HepG2 (cell line): ENCODE results near the gene PPCDC. TPM values are rescaled to one million over a fixed set of nuclear protein-coding genes. Genes with fewer than 3 reads are reported as not detected.

Source experiments
- ATAC-seq: fragments of 200-7000 bp; cut with Tn5 transposase; 3 replicates; pipeline ENCODE4 v1.9.1; 2020; ENCODE audit warnings: mild to moderate bottlenecking, moderate library complexity
- BruUV-seq: library from RNA; stranded (reverse); fragments of 400-500 nt; replicated peaks from 2 replicates; lab custom pipeline; 2021; lab: Mats Ljungman, UMichigan
- CTCF ChIA-PET: fragments of 300-600 bp; formaldehyde crosslinking; extraction: SDS; loops from one replicate; lab custom pipeline; 2021; ENCODE audit warnings: low total read pairs, inconsistent platforms, low intra/inter-chr PET ratio; lab: Yijun Ruan, JAX
- POLR2A ChIA-PET: fragments of 350-600 bp; sonication (Branson Sonifier 250); formaldehyde crosslinking; loops from one replicate; lab custom pipeline; 2020; ENCODE audit warnings: antibody characterized with exemption, inconsistent platforms; lab: Yijun Ruan, JAX
- DNase-seq: peaks from one replicate; pipeline ENCODE4 v3.0.0-alpha.2; 2015; ENCODE audit warnings: low spot score
- FAIRE-seq: peaks from 3 replicates; lab custom pipeline; 2011; peaks lifted over from hg19 to GRCh38; lab: Jason Lieb, UNC
- H2AFZ ChIP-seq: one replicate; pipeline ENCODE4 v1.6.1; 2011; ENCODE audit warnings: low read length, inconsistent platforms
- H3K27ac ChIP-seq: fragments of 300-600 bp; 3 replicates; pipeline ENCODE4 v1.8.0; 2011; ENCODE audit warnings: mixed run types, mild to moderate bottlenecking, mixed read lengths, low read length, inconsistent platforms; ENCODE audit not compliant: insufficient read depth; ENCODE audit errors: extremely low read length
- H3K27me3 ChIP-seq, 2 experiments: fragments of 200-600 bp in 1 of 2; 2 replicates in 1 of 2; 3 replicates in 1 of 2; pipeline versions ENCODE4 v1.6.0 to v1.8.0; 2011; ENCODE audit warnings: low read length in 2 of 2, mild to moderate bottlenecking in 2 of 2, moderate library complexity in 2 of 2, inconsistent platforms in 1 of 2; ENCODE audit not compliant: insufficient read depth in 2 of 2, control insufficient read depth in 1 of 2
- H3K36me3 ChIP-seq, 2 experiments: fragments of 200-600 bp in 1 of 2; replicated peaks in 1 of 2; 2 replicates in 1 of 2; 3 replicates in 1 of 2; pipeline versions ENCODE4 v1.5.1 to v1.8.0; 2011; ENCODE audit warnings: low read length in 2 of 2, inconsistent platforms in 1 of 2; ENCODE audit not compliant: insufficient read depth in 2 of 2, control insufficient read depth in 1 of 2
- H3K4me1 ChIP-seq: 2 replicates; pipeline ENCODE4 v1.5.1; 2012; ENCODE audit warnings: low read length, inconsistent platforms; ENCODE audit not compliant: insufficient read depth
- H3K4me2 ChIP-seq: 2 replicates; pipeline ENCODE4 v1.6.0; 2011; ENCODE audit warnings: low read depth, low read length, inconsistent platforms
- H3K4me3 ChIP-seq, 3 experiments: fragments of 200-600 bp in 1 of 3; sonication (generic), shearing (Covaris generic) in 1 of 3; replicated peaks in 1 of 3; 2 replicates each; pipeline ENCODE4 v1.5.1; 2011 to 2016; ENCODE audit warnings: low read length in 3 of 3, inconsistent platforms in 2 of 3, low read depth in 2 of 3, mild to moderate bottlenecking in 2 of 3, control low read depth in 1 of 3, mixed read lengths in 1 of 3; ENCODE audit not compliant: insufficient read depth in 1 of 3
- H3K79me2 ChIP-seq: one replicate; pipeline ENCODE4 v1.6.1; 2011; ENCODE audit warnings: low read length, inconsistent platforms; ENCODE audit not compliant: insufficient read depth
- H3K9ac ChIP-seq: 2 replicates; pipeline ENCODE4 v1.6.0; 2011; ENCODE audit warnings: mild to moderate bottlenecking, low read depth, low read length, inconsistent platforms; ENCODE audit not compliant: insufficient read depth
- H3K9me3 ChIP-seq: 2 replicates; pipeline ENCODE4 v1.5.1; 2012; ENCODE audit warnings: mild to moderate bottlenecking, low read length
- H4K20me1 ChIP-seq: 2 replicates; pipeline ENCODE4 v1.6.0; 2011; ENCODE audit warnings: inconsistent platforms, mild to moderate bottlenecking, low read length, moderate library complexity; ENCODE audit not compliant: insufficient read depth
- ATF7 ChIP-seq, 2 experiments: fragments of 450-650 bp in 1 of 2; sonication (generic) in 1 of 2; formaldehyde crosslinking in 1 of 2; IDR thresholded peaks; 2 replicates each; pipeline versions ENCODE4 v1.4.0 to v1.6.1; 2016 to 2020; ENCODE audit warnings: antibody characterized with exemption in 1 of 2, mild to moderate bottlenecking in 1 of 2, missing genetic modification reagents in 1 of 2
- CREB1 ChIP-seq, 2 experiments: fragments of 450-650 bp in 1 of 2; IDR thresholded peaks; 2 replicates each; pipeline ENCODE4 v1.6.1; 2016 to 2017; ENCODE audit warnings: control low read depth in 1 of 2, mild to moderate bottlenecking in 1 of 2, missing compliant biosample characterization in 1 of 2, missing genetic modification characterization in 1 of 2
- EHMT2 ChIP-seq: fragments of 200-600 bp; sonication (generic); IDR thresholded peaks from 2 replicates; pipeline ENCODE4 v1.7.0; 2017; ENCODE audit warnings: antibody characterized with exemption, low read depth, low read length, borderline replicate concordance
- IKZF1 ChIP-seq: fragments of 450-650 bp; IDR thresholded peaks from 2 replicates; pipeline ENCODE4 v1.7.1; 2016
- KDM5B ChIP-seq: sonication (generic); formaldehyde crosslinking; IDR thresholded peaks from 2 replicates; pipeline ENCODE4 v1.4.0; 2020; ENCODE audit warnings: missing genetic modification reagents, mild to moderate bottlenecking, borderline replicate concordance
- MIER3 ChIP-seq: IDR thresholded peaks from 2 replicates; pipeline ENCODE4 v1.6.1; 2016; ENCODE audit warnings: missing compliant biosample characterization, borderline replicate concordance
- NFIC ChIP-seq: IDR thresholded peaks from 2 replicates; pipeline ENCODE4 v1.6.1; 2012; ENCODE audit warnings: mild to moderate bottlenecking, low read length, inconsistent platforms
- PRPF4 ChIP-seq: fragments of 200-400 bp; formaldehyde crosslinking; IDR thresholded peaks from 2 replicates; pipeline ENCODE4 v1.6.1; 2016; ENCODE audit warnings: low read length, low read depth; ENCODE audit not compliant: poor library complexity, severe bottlenecking
- SP1 ChIP-seq, 2 experiments: fragments of 450-650 bp in 1 of 2; sonication (generic) in 1 of 2; formaldehyde crosslinking in 1 of 2; IDR thresholded peaks; 2 replicates each; pipeline versions ENCODE4 v1.4.0 to v1.6.1; 2016 to 2020; ENCODE audit warnings: missing genetic modification reagents in 1 of 2
- ZBTB1 ChIP-seq: sonication (generic); formaldehyde crosslinking; IDR thresholded peaks from 2 replicates; pipeline ENCODE4 v1.4.0; 2020; ENCODE audit warnings: missing genetic modification reagents, borderline replicate concordance
- ZMYM2 ChIP-seq: sonication (generic); formaldehyde crosslinking; IDR thresholded peaks from 2 replicates; pipeline ENCODE4 v1.8.0; 2022; ENCODE audit warnings: mild to moderate bottlenecking, missing genetic modification reagents
- ZNF333 ChIP-seq: sonication (generic); formaldehyde crosslinking; IDR thresholded peaks from 2 replicates; pipeline ENCODE4 v1.4.0; 2020; ENCODE audit warnings: mild to moderate bottlenecking, missing genetic modification reagents, borderline replicate concordance
- ZNF383 ChIP-seq: sonication (generic); formaldehyde crosslinking; IDR thresholded peaks from 2 replicates; pipeline ENCODE4 v1.4.0; 2020; ENCODE audit warnings: missing genetic modification reagents, mild to moderate bottlenecking, borderline replicate concordance
- ZNF468 ChIP-seq: sonication (generic); formaldehyde crosslinking; IDR thresholded peaks from 2 replicates; pipeline ENCODE4 v1.8.0; 2022; ENCODE audit warnings: mild to moderate bottlenecking, moderate library complexity, missing genetic modification reagents
- ZNF577 ChIP-seq: sonication (generic); formaldehyde crosslinking; IDR thresholded peaks from 2 replicates; pipeline ENCODE4 v1.4.0; 2020; ENCODE audit warnings: mild to moderate bottlenecking, low read depth, missing genetic modification reagents, borderline replicate concordance
- ZNF660 ChIP-seq: sonication (generic); formaldehyde crosslinking; IDR thresholded peaks from 2 replicates; pipeline ENCODE4 v1.5.1; 2020; ENCODE audit warnings: mild to moderate bottlenecking, low read depth, missing genetic modification reagents, borderline replicate concordance
- ZNF746 ChIP-seq: sonication (generic); formaldehyde crosslinking; IDR thresholded peaks from 2 replicates; pipeline ENCODE4 v1.8.0; 2022; ENCODE audit warnings: mild to moderate bottlenecking, missing genetic modification reagents
- ZNF766 ChIP-seq: sonication (generic); formaldehyde crosslinking; IDR thresholded peaks from 2 replicates; pipeline ENCODE4 v1.5.0; 2020; ENCODE audit warnings: missing genetic modification reagents, borderline replicate concordance
- ZNF776 ChIP-seq: sonication (generic); formaldehyde crosslinking; IDR thresholded peaks from 2 replicates; pipeline ENCODE4 v1.4.0; 2020; ENCODE audit warnings: mild to moderate bottlenecking, missing genetic modification reagents
- ZNF883 ChIP-seq: sonication (generic); formaldehyde crosslinking; IDR thresholded peaks from 2 replicates; pipeline ENCODE4 v1.5.1; 2020; ENCODE audit warnings: mild to moderate bottlenecking, missing genetic modification reagents; ENCODE audit errors: not compliant biosample characterization
- ZSCAN21 ChIP-seq: sonication (generic); formaldehyde crosslinking; IDR thresholded peaks from 2 replicates; pipeline ENCODE4 v1.8.0; 2022; ENCODE audit warnings: mild to moderate bottlenecking, missing genetic modification reagents, moderate library complexity, borderline replicate concordance
- WGBS: methylation state at CpG from one replicate; pipeline ENCODE4 v1.1.6; 2017; ENCODE audit warnings: low lambda C conversion rate; 5-methylcytosine and 5-hydroxymethylcytosine counted together
- in situ Hi-C: cut with HindIII; loops from 2 replicates; pipeline ENCODE4 v1.10.0; 2017; ENCODE audit warnings: low pct_unique_long_range_greater_than_20kb; ENCODE audit not compliant: extremely low pct_ligation_motif_present
- intact Hi-C: fragments of 100-400 bp; cut with micrococcal nuclease; formaldehyde crosslinking; loops from one replicate; pipeline ENCODE4 v1.10.0; 2022; ENCODE audit not compliant: unreplicated experiment
- polyA plus RNA-seq, 8 experiments: library from polyadenylated mRNA; depleted of rRNA in 3 of 8; stranded (reverse) in 7 of 8; unstranded in 1 of 8; fragments of >200 nt; fragmentation: Illumina TruSeq in 4 of 8; extraction: Trizol in 4 of 8; gene quantifications; 2 replicates each; pipeline versions ENCODE4 v1.2.1 to v1.2.3, GENCODE V29; 2011 to 2016; ENCODE audit warnings: low read depth in 4 of 8, missing spikeins in 1 of 8, mixed read lengths in 1 of 8; ENCODE audit not compliant: insufficient read depth in 1 of 8
- total RNA-seq, 5 experiments: library from RNA; depleted of rRNA; stranded (reverse); fragments of >200 nt; fragmentation: Illumina TruSeq; extraction: Trizol; gene quantifications; 2 replicates each; pipeline ENCODE4 v1.2.3, GENCODE V29; 2016; ENCODE audit warnings: low read depth in 1 of 5

The PPCDC gene
- total and polyA plus RNA-seq, 2 of the 13 experiments (the other 11 are each of a cell fraction or from before 2014, with no cell fraction given) = 12.3 to 12.8 TPM

GRCh38 chr15:74995182-74995778, 28.1 kb upstream of the PPCDC start, which contains the start of gene SCAMP5 (continued):
- TF ChIP-seq ZNF883 (CRISPR knock-in tag) (peak; percentile 76), ZNF333 (CRISPR knock-in tag) (peak; percentile 93; the same call in 1 of the 2 replicates), ZNF766 (CRISPR knock-in tag) (peak; percentile 90)

DNA sequence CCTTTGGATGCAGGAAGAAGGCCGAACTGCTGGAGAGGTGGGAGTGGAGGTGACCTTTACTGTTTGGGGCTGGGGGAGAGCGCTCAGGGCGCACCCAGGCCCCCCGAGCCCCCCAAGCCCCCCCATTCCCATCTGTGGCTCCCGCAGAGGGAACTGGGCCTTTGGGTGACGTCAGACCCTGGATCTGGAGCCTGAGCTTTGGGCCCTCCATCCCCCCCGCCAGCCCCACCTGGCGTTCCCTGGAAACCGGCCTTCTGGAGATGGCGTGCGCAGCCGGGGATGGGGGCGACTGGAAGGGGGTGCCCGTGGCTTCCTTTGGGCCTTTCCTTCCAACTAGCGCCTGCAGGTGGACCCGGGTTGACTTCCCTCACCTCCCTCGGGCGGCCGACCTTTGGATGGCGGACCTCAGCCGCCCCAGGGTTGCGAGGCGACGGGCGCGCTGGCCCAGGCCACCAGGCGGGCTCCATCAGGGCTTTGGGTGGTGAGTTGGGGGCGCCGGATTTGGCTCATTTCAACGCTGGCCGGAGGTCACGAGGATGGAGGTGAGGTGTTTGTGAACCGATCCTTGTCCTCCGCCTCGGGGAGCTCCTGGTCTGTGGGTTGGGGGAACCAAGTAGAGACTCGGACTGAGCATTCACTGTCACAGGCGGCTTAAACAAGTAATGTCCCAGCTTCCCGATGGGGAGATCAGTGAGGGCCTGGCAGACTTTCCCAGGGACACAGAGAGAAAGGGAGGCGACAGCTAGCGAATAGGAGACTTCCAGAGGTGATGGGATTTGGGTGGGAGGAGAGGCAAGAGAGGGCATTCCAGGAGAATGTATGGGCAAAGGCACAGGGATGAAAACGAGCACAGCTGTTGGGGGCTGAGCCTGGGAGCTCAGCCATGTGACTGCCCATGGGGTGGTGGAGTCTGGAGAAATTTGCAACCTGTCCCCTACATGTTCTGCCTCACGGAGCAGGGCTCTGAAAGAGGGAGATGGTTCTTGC, 27.3 kb upstream of the PPCDC start:
- H3K27ac ChIP-seq = peak overlapping the region; percentile 71
- no peak overlapping the region for H2AFZ ChIP-seq
- H4K20me1 ChIP-seq = no peaks in the 10 kb centered on the region; the same call in 1 of the 2 replicates
- peak; percentile 50 for DNase-seq
- H3K4me3 ChIP-seq = peak overlapping the region; percentile 79 to 96 (median 95)
- ChIA-PET CTCF (no interaction called here), POLR2A (interaction anchor here (0.9 to 2.1 kb wide), 6 partner anchors 7 to 373 kb away, joined by 3 to 17 read pairs (median 6); partner anchors contain the start of genes COX5A, FAM219B, MAN2C1 and PPCDC)
- H3K9me3 ChIP-seq = no peaks in the 10 kb centered on the region
- peak; percentile 88 for ATAC-seq
- H3K4me1 ChIP-seq = peaks cover 21% of the 10 kb centered on the region
- peaks cover 19% of the 10 kb centered on the region for H3K79me2 ChIP-seq
- in situ Hi-C loops = no loop called here
- intact Hi-C loops = no loop called here
- no peaks in the 10 kb centered on the region for H3K36me3 ChIP-seq
- no peak for FAIRE-seq
- BruUV-seq = TSS peak; percentile 49
- H3K27me3 ChIP-seq = no peaks in the 10 kb centered on the region
- WGBS = 7% methylated on average over 24 of the region's 42 CpGs
- peak overlapping the region; percentile 96 for H3K4me2 ChIP-seq
- peak overlapping the region; percentile 62 for H3K9ac ChIP-seq
- no peak for TF ChIP-seq EHMT2
- peak; percentile 78 for TF ChIP-seq ATF7 (IDR thresholded peaks at IDR 0.05)
- no peak for TF ChIP-seq ATF7 (CRISPR knock-in tag; IDR thresholded peaks at IDR 0.05)
- 0 out of 2 replicates have a peak, but pooled peaks have one; percentile 27 for TF ChIP-seq ZNF383
- peak; percentile 91 for TF ChIP-seq CREB1 (IDR thresholded peaks at IDR 0.05)
- peak; percentile 61 for TF ChIP-seq CREB1 (CRISPR knock-in tag; IDR thresholded peaks at IDR 0.05)
- TF ChIP-seq ZNF746 (CRISPR knock-in tag) = no peak
- TF ChIP-seq ZMYM2 = no peak
- no peak for TF ChIP-seq ZBTB1 (CRISPR knock-in tag)
- TF ChIP-seq MIER3 (CRISPR knock-in tag) = no peak
- TF ChIP-seq ZNF468 (CRISPR knock-in tag) = no peak
- no peak for TF ChIP-seq ZNF776 (CRISPR knock-in tag)
- TF ChIP-seq IKZF1 = no peak
- no peak for TF ChIP-seq PRPF4
- no peak for TF ChIP-seq SP1 (IDR thresholded peaks at IDR 0.05)
- TF ChIP-seq SP1 (CRISPR knock-in tag; IDR thresholded peaks at IDR 0.05) = no peak
- TF ChIP-seq NFIC = no peak
- no peak for TF ChIP-seq ZNF577 (CRISPR knock-in tag)
- TF ChIP-seq KDM5B = peak; percentile 11; the same call in 1 of the 2 replicates
- no peak for TF ChIP-seq ZSCAN21
- TF ChIP-seq ZNF660 (CRISPR knock-in tag) = no peak
